NCI-H2107 treated with DMSO at 0.1 percent for 48 hours (cell line): Measurements from ENCODE around the gene PCSK5.

ENCODE experiments used
- DNase-seq: peaks from one replicate; lab custom pipeline; 2025; ENCODE audit not compliant: unreplicated experiment; lab: John Stamatoyannopoulos, UW

The PCSK5 gene

DNA sequence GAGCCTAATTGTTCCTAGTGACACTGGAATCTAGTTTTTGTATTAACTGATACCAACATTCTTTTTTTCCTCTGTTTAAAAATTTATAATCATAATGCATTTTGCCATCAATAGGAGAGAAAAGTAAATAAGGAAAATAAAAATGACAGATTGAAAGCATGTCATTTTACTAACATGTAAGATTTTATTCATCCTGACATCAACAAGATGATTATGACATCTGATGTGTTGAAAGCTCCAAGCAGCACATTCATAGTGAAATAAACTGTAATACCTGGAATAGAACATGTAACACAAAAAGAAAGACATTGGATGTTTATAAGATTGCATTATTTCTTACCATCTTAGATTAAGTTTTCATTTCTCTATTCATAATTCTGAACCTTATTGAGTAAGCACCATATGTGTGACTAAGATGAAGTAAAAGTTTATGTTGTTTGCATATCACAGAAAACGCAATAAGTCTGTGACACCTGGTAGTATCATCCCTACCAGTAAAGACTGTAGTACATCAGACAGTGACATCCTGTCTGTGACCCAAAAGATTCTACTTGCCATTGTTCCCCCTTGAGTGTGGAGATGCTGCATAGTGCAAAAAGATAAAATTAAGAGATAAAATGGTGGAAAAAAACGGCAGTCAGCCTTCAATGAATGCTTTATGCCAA is 225.6 kb downstream of the PCSK5 start:
- no peak for DNase-seq

GRCh38 chr9:76116913-76117312 is 226.4 kb downstream of the PCSK5 start:
- DNase-seq = no peak

DNA sequence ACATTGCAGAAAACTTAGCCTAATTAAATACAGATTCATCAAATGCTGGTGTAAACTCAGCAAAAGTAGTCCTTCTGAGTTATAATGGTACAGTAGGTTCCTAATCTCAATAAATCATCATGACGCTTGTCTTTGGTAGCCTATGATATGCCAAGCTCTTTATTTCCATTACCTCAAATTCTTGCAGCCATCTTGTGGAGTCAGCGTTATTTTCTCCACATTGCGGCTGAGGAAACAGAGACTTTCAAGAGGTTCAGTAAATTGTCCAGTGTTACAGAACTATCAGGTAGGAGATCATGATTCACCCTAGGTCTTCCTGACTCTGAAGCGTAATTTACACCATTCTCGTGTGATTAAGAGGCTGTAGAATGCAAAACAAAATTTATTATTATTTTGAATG is 237.2 kb downstream of the PCSK5 start:
- DNase-seq = no peak

GRCh38 chr9:76135902-76136301 is 245.4 kb downstream of the PCSK5 start:
- DNase-seq = no peak

DNA sequence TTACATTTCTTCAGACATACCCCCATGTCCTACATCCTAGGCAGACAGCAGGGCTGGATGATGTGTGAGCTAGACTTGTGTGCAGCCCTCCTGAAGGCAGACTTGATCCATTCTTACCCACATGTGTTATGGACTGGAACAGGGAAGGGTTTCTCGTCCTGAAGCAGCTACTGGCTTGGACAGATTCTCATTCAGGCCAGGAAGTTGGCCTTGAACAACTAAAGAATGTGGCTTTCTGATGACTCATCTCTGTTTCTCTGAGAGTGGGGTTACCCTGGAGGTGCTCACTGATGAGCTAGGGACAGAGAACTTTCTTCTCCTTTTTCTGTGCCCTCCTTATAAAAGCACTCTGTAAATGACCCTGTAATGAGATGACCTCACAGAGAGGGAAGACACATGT is 246.5 kb downstream of the PCSK5 start:
- DNase-seq = no peak

DNA sequence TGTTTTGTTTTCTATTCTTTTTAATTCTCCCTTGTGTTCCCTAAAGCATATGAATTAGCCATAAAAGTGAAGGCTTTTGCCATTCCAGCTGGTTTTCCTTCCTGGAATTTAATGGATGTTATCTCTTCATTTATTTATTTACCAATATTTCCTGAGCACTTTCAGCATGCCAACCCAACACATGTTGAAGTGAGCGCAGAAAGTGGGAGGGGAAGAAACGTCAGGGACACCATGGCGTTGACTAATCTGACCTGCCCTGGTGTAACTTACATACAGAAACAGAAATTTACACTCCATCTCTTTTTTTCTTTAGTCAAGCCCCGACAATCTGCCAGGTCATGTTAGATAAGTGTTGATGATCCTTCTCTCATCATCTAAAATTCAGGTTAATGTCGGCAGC is 247.5 kb downstream of the PCSK5 start:
- no peak for DNase-seq

GRCh38 chr9:76138360-76138759 is 247.9 kb downstream of the PCSK5 start:
- DNase-seq = no peak

GRCh38 chr9:76143834-76144233 is 253.4 kb downstream of the PCSK5 start:
- no peak for DNase-seq

DNA sequence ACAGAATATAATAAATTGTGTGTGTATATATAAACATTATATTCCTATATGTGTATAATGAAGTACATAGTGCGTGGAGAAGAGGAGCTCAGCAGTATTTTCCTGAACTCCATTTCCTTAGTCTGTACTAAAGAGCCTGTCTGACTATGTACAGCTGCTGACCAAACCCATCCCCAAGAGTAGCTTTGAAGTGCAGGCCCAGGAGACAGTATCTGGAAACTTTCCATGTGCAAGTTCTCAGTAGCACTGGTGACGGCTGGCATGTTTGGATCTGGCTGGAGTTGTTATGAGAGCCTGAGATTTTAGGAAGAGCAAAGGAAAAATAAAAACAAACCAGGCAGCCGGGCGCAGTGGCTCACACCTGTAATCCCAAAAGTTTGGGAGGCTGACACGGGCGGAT is 259.5 kb downstream of the PCSK5 start:
- no peak for DNase-seq

DNA sequence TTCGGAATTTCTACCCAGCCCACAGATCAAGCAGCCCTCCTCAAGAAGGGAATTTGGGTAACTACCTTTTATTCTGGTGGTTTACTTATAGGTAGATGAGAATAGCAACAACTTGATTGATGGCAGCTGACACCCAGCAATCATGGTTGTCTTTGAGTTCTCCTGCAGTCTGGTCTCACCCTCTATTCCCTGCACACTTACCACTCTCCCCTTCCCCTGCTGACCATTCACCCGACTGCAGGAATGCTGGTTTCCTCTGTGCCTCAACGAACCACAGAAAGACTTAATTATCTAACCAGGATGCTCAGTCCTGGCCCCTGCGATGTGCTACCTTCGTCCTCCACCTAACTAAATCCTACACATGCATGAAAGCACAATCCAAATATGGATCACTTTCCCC is 260.8 kb downstream of the PCSK5 start:
- DNase-seq = no peak

- no peak for DNase-seq
Observed at GRCh38 chr9:76153339-76153738, 262.9 kb downstream of the PCSK5 start.

DNA sequence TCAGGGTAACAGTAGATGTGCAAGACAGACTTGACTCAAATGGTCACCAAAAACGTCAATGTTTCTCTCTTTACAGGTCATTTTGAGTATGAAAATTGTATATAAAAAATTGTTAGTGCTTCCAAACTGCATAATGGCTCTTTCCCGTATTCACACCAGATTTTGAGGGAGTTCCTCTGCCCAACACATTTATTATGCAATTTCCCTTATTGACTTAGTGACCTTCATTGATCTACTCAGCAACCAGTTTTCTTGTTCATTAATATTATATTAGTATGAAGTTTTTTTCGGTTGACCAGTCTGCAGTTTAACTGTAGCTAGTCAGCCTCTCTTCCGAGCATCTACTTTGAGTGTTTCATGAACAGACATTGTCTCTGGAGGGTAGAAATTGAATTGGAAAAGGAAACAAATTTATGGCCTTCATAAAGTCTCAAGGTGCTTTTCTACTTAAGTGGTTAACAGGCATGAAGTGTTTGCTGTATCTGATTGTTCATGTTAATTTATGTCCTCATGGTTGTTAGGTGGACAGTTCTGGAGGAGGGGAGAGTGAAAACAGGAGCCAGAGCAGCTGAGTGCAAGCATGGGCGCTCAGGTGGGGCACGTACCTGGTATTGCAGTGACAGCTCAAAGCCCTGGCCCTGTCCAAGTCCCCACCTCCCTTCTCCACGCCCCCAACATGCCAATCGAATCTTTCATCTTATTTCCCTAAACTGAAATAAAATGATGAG is 263.6 kb downstream of the PCSK5 start:
- no peak for DNase-seq

- DNase-seq = no peak
Observed at GRCh38 chr9:76155361-76155760, 264.9 kb downstream of the PCSK5 start.

DNA sequence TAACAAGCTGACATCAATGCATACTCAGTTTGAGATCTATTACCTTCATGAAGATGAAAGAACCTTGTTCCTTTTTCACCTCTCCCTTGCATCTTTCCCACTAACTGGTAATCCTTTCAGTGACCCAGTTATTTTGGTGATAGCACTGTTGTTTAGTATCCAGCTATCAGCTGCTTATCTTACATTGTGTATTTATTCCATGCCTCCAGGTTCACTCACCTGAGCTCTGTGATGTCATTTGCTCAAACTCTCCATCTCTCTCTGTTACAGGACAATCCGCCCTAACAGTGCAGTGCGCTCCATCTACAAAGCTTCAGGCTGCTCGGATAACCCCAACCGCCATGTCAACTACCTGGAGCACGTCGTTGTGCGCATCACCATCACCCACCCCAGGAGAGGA is 268.2 kb downstream of the PCSK5 start:
- no peak for DNase-seq

GRCh38 chr9:76159293-76159926 is 268.9 kb downstream of the PCSK5 start:
- DNase-seq = no peak

GRCh38 chr9:76161106-76161505 is 270.6 kb downstream of the PCSK5 start:
- peak; percentile 4 for DNase-seq

GRCh38 chr9:76161541-76161940 is 271.1 kb downstream of the PCSK5 start:
- no peak for DNase-seq

- DNase-seq = no peak
Observed at GRCh38 chr9:76162086-76162730, 271.7 kb downstream of the PCSK5 start.

- DNase-seq = no peak
Observed at GRCh38 chr9:76162751-76163500, 272.5 kb downstream of the PCSK5 start.

DNA sequence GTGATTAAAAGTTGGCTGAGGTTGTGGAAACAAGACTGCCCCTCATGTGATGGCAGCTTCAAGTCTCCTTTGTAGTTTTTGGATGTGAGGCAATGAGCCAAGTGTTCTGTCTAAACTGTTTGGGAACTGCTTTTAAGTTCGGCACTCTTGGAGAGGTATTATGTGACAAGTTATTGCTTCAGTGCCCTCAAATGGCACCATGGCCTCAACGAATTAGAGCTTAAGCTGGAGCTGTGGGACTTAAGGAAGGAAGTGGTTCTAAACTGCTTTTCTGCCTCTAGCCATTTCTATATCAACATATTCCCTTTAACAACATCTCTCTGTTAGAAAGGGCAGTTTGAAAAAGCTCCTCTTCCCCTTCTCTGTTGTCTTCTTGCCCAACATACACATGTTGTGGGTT is 276.1 kb downstream of the PCSK5 start:
- DNase-seq = no peak

- no peak for DNase-seq
Observed at GRCh38 chr9:76176171-76176570, 285.7 kb downstream of the PCSK5 start.
